NCI-H2029 treated with DMSO at 0.1 percent for 48 hours (cell line): ENCODE data around the gene CPED1.
"Not testable (repeated sequence)": the region's sequence is repeated elsewhere in the genome, so short reads cannot be mapped to it uniquely, and the experiment has no call there.

Experiments
- DNase-seq: peaks from one replicate; lab custom pipeline; 2025; lab: John Stamatoyannopoulos, UW

The CPED1 gene

DNA sequence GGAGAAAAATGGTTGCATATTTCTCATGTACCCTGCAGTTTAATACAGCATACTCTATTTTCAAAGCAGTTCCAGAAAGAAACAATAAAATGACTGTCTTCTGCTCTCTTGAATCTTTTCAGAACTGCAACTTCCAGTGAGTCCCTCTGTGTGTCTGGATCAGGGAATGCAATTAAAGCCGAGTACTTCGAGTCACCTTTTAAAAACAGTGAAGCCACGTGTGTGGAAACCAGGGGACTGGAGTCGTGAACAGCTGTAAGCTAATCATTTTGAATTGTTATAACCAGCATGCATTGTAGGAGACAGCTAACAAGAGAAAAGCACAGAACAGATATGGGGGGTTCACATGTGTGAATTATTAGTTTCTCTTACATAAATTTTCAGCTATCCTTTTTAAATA lies 109.1 kb downstream of the CPED1 start:
- no peak for DNase-seq

DNA sequence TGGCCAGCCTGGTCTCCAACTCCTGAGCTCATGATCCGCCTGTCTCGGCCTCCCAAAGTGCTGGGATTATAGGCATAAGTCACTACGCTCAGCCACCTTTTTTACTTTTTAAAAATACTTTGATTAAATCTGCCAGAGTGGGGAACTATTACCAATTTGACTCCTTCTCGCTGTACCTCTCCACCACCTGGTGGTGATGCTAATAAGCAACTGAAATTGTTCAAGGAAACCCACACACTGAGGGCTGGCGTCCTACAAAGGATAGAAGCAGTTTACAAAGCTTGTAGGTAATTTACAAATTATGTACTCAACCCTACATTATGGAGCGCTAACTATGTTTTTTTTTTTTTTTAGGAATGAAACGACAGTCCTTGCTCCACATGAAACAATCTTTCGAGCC lies 111.1 kb downstream of the CPED1 start:
- no peak for DNase-seq

DNA sequence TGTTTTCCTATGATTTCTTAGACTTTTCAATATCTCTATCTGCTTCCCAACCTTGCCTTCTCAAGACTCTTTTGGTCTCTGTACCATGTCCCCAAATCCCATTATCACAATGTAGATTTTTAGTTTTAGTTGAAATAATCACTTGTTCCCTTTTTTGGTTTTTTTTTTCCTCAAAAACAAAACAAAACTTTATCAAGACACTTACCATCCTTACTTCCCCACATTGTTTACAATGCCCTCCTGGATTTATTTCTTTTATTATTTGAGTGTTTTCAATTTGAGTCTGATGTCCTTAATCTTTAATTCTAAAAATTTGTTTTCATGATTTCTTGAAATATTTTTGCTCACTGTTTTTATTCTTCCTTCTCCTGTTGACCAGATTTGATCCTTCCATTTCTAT lies 112.6 kb downstream of the CPED1 start:
- DNase-seq: no peak

DNA sequence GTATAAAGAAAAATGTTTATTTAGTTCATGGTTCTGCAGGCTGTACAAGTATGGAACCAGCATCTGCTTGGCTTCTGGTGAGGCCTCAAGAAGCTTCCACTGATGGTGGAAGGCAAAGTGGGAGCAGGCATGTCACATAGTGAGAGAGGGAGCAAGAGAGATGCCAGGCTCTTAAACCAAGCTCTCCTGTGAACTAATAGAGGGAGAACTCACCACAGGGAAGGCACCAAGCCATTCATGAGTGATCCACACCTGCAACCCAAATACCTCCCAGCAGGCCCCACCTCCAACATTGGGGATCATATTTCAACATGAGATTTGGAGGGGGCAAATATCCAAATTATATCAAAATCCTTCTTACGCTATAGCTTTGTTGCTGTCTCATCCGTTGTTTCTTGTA lies 113.1 kb downstream of the CPED1 start:
- no peak for DNase-seq

DNA sequence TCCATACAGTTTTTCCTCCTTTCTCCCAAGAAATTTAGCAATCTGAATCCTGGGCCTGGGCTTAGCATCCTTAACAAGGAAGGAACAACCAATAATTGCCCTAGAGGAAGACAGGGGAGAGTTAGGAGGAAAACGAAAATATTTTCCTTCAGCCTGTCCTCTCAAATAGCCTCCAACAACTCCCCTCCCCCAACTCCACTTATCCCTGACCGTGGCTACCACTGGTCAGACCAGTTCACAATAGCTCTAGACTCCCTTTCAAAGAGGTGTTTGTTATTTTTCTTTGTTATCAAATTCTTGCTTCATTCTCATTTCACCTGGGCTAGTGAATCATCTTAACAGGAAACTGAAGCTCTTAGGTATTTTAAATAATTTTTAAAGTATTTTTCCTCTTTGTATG lies 114.1 kb downstream of the CPED1 start:
- DNase-seq: peak; percentile 53

DNA sequence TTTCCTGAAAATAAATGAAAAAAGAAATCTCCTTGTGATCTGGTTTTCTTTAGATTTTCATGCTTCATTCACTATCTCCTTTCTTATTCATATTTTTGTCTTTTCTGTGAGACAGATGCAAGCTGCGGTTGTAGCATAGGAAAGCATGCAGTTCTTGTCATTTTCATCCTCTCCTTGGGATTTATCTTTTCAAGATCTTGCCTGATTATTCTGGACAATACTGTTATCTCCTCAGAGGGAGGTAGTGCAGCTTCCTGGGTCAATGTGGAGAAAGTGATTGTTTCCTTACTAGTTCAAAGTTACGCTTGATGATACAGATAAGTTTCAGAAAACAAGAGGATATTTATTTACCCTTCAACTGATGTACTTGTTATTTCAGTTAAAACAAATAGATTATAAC lies 114.6 kb downstream of the CPED1 start:
- DNase-seq: no peak

DNA sequence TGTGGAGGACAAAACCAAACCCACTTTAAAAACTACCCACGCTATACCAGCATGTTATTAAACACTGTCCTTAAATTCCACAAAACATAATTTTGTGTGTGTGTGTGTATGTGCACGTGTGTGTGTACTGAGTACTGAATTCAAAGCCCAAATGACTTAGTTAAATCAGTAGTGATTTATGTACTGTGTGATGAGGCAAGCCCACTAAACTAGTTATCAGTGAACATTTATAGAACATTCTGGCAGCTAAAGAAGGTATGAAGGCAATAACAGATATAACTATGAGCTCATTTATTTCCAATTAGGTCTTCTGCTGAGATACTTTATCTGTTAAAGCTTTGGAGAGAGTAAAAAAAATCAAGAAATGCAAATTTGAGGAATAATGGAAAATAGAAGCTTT lies 115.1 kb downstream of the CPED1 start:
- no peak for DNase-seq

DNA sequence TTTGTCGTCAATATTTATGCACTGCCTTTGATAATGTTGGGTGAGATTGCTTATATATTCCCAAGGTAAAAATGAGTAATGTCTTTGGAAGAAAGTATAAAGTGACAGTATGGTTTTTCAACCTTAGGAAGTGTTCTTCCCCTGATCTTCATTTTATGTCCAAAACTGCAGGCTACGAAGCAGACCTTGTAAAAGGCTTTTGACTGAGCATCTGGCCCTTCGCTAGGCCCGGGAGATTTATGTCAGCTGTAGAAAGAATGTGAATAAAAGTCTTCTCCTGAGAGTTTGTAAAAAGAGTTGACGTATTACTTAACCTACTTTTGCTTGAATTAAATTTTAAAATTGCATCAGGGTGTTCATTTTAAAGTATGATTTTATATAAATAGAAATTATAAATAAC lies 116.8 kb downstream of the CPED1 start:
- DNase-seq: no peak

DNA sequence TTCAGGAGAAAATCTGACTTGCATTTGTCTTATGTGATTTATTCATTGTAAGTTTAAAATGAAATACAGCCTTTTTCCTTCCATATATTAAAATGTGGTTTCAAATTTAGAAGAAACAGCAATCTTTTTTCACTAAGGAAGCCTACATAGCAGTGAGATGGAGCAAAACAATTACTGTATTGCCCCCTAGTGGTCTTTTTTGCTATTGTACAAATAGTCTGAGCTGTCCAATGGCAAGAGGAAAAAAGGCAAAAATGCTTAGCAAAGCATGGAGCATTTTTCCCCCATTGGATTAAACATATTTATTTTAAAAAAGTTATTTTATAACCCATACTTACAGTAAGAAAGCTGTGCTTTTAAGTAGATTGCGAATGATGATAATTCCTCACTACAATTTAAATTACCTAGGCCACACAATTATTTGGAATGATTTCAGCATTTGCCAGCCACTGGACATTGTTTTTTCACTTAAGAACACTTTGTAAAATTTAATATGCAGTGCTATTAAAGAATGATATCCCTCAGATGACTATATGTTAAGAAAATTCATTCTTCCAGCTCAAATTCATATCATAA lies 119.5 kb downstream of the CPED1 start:
- peak; percentile 77 for DNase-seq

DNA sequence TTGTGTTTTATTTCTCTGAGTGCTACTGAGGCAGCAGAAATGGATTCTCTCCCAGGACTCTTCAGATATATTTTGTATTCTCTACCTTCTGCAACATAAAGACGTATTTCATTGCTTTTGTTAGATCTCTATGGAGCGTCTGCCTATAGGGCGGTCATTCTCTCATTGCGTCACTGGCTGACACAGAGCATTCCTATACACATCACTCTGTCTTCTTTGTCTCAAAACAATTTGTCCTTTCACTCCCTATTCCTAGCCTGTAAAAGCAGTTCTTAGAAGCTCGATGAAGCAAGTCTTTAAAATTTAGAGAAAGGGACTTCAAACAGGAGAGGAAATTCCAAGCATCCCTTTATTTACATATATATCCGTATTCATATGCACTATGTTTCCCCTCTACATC lies 120.6 kb downstream of the CPED1 start:
- no peak for DNase-seq

DNA sequence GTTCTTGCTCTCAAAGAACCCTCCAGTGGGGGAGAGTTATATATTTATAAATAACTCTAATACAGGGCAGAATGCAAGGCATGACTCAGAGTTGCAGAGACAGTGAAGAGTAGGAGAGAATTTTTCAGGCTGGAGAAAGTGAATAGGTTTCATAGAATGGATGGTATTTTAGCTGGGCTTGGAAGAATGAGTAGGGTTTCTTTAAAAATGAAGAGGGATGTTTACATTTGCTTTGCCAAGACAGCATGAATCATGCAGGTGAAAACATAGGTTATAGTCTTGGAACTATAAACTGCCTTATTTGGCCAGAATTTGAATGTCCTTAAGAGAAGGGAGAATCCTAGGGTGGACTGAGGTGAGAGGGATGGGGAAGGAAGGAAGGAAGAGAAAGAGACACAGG lies 124.8 kb downstream of the CPED1 start:
- no peak for DNase-seq

DNA sequence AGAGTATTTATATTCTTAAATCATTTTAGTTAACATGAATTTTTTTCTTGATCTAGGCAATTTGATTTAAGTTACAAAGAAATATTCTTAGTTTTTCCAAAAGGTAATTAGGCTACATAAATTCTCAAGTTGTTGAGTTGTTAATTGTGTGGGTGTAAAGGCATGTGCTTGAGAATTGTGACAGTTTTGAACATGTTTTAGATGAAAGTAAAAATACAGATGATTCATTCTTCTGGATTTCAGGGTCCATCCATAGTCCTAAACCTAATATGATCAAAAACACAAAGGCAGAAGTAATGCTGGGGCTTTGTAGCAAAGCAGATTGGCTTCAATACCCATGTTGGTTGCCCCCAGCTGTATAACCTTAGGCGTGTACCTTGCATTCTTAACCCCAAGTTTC lies 127.9 kb downstream of the CPED1 start:
- DNase-seq: no peak

DNA sequence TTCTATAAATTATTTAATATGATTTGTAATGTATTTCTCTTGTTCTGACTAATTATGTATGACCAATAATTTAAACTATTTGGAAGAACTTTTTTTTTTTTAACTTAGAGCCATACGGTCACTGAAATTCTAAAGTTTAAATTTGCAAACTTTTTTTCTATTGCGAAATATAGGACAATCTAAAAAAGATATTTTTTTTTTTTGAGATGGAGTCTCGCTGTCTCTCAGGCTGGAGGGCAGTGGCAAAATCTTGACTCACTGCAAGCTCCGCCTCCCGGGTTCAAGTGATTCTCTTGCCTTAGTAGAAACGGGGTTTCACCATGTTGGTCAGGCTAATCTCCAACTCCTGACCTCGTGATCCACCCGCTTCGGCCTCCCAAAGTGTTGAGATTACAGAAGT lies 130.5 kb downstream of the CPED1 start:
- no peak for DNase-seq

DNA sequence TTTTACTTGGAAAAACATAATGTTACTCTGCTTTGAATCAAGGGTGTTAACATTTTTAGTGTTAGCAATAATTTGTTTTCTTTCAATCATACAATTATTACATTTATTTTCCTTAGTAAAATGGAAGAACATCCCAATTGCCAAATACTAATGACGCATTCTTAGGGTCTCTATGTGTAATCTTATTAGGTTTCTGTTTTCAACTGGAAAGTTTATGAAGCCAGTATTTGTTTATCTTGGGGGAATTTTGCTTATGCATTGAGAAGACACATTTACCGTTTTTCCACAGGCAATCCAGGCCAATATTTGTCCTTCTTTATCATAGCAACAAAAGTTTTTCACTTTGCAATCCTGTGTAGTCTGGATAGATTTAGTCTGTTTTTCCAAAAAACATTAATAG lies 134.5 kb downstream of the CPED1 start:
- DNase-seq: no peak

DNA sequence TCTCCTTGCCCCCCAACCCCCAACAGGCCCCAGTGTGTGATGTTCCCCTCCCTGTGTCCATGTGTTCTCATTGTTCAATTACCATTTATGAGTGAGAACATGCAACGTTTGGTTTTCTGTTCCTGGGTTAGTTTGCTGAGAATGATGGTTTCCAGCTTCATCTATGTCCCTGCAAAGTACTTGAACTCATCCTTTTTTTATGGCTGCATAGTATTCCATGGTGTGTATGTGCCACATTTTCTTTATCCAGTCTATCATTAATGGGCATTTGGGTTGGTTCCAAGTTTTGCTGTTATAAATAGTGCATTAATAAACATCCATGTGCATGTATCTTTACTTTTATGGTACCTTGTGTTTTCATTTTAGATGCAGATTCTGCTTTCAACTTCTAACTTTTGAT lies 136.9 kb downstream of the CPED1 start:
- not testable (repeated sequence) for DNase-seq

DNA sequence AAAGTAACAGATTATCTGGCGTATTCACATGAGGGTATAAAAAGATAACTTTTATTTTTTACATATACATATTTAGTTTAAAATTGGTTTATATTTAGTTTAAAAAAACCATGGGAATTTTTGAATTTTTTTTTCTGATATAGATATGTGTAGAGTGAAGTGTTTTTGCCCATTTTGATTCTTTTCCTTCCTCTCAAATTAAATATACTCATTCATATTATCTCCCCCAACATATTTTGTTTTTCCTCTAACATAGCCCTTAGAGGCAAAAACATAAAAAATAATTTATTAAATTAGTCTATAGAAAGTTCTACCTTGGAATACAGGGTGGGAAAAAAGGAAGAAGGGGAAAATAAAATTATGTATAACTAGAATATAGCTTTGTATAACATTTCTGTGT lies 137.7 kb downstream of the CPED1 start:
- no peak for DNase-seq

DNA sequence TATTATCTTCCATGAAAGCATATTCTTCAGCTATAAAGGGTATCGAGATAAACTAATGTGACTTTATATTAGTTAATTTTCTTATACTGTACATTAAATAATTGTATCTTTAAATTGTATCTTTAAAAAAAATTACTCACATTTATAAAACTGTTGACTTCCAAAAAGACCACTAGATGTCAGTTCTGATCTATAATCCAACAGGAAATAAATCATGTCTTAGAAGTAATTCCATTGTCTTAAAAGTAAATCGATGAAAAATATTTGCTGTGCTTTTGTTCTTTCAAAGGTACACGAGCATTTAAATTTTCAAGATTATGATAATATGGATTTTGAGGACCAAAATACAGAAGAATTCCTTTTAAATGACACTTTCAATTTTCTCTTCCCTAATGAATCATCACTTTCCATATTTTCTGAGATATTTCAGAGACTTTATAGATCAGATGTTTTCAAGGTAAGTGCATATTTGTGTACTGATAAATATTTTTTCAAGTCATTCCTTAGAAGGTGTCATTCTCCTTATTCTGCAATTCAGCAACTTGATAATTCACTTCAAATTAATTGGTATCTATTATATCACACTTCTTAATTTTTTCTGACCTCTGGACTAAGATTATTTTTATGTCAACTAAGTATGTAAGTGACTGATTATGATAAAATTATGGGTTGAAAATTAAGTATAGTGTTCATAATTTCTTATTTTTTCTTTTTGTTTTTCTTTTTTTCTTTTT lies 138.5 kb downstream of the CPED1 start:
- no peak for DNase-seq

DNA sequence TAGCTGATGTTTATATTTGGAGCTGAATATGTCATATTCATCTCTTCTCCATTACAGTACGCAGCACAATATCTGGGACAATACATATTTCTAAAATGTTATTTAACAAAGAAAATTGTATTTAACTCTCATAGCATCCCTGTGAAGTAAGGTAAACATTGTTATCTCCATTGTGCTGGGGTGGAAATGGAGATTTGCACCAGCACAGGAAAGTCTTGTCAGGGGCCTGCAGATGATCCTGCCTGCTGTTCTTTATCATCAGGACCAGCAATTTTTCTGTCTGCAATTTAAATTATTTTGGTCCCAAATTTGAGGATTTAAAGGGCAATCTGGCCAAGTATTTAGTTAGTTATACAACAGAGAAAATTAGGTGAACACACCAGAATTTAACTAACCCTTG lies 144.4 kb downstream of the CPED1 start:
- no peak for DNase-seq

DNA sequence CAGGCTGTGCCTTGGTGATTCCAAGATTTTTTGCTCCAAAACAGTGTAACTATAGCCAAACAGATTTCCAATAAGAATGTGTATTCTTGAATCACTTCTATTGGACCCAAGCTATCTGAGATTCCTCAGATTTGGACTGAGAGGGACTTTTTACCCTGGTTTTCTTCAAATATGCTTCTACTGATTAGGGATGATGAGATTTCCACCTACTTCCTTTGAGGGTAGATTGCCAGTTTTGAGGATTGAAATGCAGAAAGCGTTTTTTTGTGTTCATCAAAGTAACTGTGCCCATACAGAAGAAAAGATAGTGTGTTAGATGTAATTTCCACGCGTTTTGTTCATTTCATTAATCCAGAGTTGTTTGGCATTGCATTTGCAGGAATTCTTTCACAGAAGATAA lies 144.9 kb downstream of the CPED1 start:
- DNase-seq: no peak

DNA sequence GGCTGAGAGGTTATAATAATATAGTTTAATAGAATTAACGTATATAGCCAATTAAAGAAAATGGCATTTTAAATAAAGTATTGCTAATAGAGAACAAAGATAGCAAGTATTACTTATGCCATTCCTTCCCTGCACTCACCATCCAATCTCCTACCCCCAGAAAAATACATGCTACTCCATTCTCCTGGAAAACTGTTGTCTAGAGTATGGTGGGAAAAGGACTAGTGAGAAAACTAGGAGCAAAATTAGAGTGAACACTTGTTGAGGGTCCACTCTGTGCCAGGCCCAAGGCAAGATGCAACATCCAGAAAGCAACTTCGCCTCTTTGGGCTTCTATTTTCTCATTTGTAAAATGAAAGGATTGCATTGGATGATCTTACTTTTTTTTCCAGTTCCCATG lies 149.1 kb downstream of the CPED1 start:
- DNase-seq: no peak

DNA sequence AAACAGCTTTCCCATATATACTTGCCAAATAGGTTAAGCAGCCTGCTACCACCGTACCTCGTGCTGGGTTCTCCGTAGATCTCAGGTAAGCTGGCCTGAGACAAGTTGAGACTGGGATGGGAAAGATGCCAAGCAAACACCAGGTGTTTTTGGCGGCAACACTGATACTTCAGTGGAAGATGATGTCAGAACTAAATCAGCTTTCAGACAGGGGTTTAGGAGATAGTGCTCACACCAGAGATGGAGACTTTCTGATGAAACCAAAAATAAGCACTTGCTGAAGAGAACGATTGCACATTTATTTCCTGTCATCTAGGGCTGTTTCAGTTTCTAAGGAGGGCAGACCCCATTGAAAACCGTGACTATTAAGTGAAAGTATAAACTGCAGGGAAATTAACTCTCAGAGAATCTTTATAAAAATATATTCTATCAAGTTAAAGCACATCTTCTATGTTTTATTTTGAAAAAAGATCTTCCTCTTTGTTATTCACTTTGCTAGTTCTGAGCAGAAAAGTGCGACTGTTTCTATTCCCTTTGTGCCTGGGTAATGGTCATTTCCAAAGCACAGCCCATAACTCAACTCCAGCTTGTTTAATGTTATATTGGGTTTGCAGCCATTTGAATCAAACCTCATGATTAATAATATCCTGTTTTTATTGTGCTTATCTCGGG lies 149.9 kb downstream of the CPED1 start:
- DNase-seq: peak; percentile 91

DNA sequence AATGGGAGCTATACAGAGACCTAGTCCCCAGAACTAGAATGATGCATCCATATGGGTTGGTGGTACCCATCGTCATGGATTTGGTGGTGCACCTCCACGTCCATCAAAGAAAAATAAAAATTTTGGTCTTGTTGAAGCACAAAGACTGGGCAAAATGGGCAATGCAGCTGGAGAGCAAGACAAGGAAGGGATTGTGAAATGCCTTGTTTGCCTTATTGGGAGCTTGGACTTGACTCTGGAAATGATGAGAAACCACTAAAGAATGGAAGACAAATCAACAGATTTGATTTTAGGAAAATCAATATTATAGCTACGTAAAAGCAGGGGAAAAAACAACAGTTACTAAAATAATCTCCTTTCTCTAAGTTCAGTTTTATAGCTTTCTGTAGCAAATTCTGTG lies 150.9 kb downstream of the CPED1 start:
- DNase-seq: no peak

DNA sequence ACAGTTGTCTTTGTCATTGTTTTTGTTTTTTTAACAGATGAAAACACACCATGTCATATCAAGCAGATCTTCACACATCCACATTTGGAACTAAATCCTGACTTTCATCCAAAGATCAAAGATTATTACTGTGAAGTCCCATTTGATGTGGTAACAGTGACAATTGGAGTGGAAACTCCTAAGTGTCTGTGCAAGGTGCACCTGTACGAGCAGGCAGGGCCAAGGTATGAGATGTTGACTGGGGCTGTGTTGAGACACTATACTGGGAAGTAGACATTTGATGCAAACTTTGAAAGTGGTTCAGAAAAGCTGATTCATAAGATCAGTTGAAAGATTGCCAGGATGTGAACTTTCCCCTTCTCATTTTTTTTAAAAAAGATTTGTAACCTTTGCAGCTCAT lies 152.3 kb downstream of the CPED1 start:
- DNase-seq: no peak

DNA sequence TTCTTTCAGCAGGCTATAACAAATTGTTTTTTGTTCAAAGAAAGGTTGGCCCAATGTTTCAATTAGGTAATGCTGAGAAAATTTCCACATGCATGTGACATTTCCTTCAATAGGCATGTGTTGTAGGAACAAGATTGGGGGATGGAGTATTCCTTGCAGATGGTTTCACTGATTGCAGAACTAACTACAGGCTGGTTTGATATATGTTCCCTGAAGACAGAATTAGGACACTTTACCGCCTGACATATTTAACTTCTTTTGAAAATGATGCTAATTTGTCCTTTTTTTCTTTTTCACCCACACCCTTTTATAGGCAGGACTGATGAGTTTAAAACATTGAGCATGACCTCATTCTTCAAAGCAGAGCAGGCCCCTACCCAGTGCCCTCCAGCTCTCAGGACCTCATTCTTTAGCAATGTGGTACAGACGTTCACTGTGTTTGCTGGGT lies 163.3 kb downstream of the CPED1 start:
- no peak for DNase-seq
